Transverse colon (tissue), 4 donors: ENCODE data around the gene TPSD1.
"Not testable (repeated sequence)": the region's sequence is repeated elsewhere in the genome, so short reads cannot be mapped to it uniquely, and the experiment has no call there.

Experiments
- CTCF ChIP-seq, 5 experiments: fragments of 200-600 bp in 3 of 5; fragments of 450-650 bp in 2 of 5; sonication (generic) in 3 of 5; IDR thresholded peaks; 1 replicate in 2 of 5; 2 replicates in 3 of 5; pipeline ENCODE4 v1.5.1; 2016 to 2017; ENCODE audit warnings: antibody characterized with exemption in 5 of 5, inconsistent platforms in 3 of 5, mild to moderate bottlenecking in 2 of 5, moderate library complexity in 1 of 5
- EP300 ChIP-seq: sonication (generic); formaldehyde crosslinking; IDR thresholded peaks from one replicate; pipeline ENCODE4 v1.6.1; 2017; ENCODE audit warnings: antibody characterized with exemption, low read depth
- POLR2A ChIP-seq: fragments of 450-650 bp; IDR thresholded peaks from one replicate; pipeline ENCODE4 v1.6.1; 2016; ENCODE audit warnings: antibody characterized with exemption, mild to moderate bottlenecking, moderate library complexity
- POLR2AphosphoS5 ChIP-seq, 3 donors: sonication (generic); formaldehyde crosslinking; IDR thresholded peaks; one replicate each; pipeline ENCODE4 v1.6.1; 2016; ENCODE audit warnings: antibody characterized with exemption in 3 of 3

- TF ChIP-seq POLR2AphosphoS5 (IDR thresholded peaks at IDR 0.05); CTCF (IDR thresholded peaks at IDR 0.05); EP300; POLR2A: not testable (repeated sequence)
Measured at GRCh38 chr16:1226692-1227091, 29.2 kb upstream of the TPSD1 start.
